K562 (cell line): ENCODE results near the gene U2SURP. TPM values are rescaled to one million over a fixed set of nuclear protein-coding genes. Genes with fewer than 3 reads are reported as not detected.

Source experiments
- ATAC-seq: fragments of 200-7000 bp; cut with Tn5 transposase; 3 replicates; pipeline ENCODE4 v1.9.1; 2020; ENCODE audit warnings: moderate library complexity
- BruUV-seq: library from RNA; stranded (reverse); fragments of 400-500 nt; replicated peaks from 2 replicates; lab custom pipeline; 2021; lab: Mats Ljungman, UMichigan
- CTCF ChIA-PET: fragments of 300-600 bp; formaldehyde crosslinking; extraction: SDS; loops from one replicate; lab custom pipeline; 2021; ENCODE audit warnings: low intra/inter-chr PET ratio; lab: Yijun Ruan, JAX
- POLR2A ChIA-PET: fragments of 300-600, 350-650 bp; sonication (Branson Sonifier 250); formaldehyde crosslinking; extraction: SDS; loops from one replicate; lab custom pipeline; 2021; ENCODE audit warnings: antibody characterized with exemption, inconsistent platforms; lab: Yijun Ruan, JAX
- DNase-seq, 4 experiments: peaks; one replicate each; pipeline versions ENCODE4 v3.0.0 to v3.0.0-alpha.2; 2011 to 2018; ENCODE audit warnings: low spot score in 3 of 4, mixed read lengths in 3 of 4; ENCODE audit errors: extremely low read depth in 1 of 4
- FAIRE-seq: peaks from 2 replicates; lab custom pipeline; 2011; peaks lifted over from hg19 to GRCh38; lab: Jason Lieb, UNC
- H2AFZ ChIP-seq: 2 replicates; pipeline ENCODE4 v1.6.0; 2011; ENCODE audit warnings: low read depth, low read length, control low read depth, inconsistent platforms
- H3K27ac ChIP-seq: fragments of 200-600 bp; 3 replicates; pipeline ENCODE4 v1.8.0; 2011; ENCODE audit warnings: low read depth, mild to moderate bottlenecking, control low read depth, inconsistent platforms, low read length, moderate library complexity, mixed read lengths; ENCODE audit errors: extremely low read depth
- H3K27me3 ChIP-seq, 2 experiments: fragments of 300-600 bp in 1 of 2; 2 replicates in 1 of 2; 3 replicates in 1 of 2; pipeline versions ENCODE4 v1.6.0 to v1.8.0; 2011; ENCODE audit warnings: inconsistent platforms in 2 of 2, low read length in 2 of 2, mild to moderate bottlenecking in 1 of 2, mixed read lengths in 1 of 2, moderate library complexity in 1 of 2; ENCODE audit not compliant: control insufficient read depth in 2 of 2, insufficient read depth in 2 of 2
- H3K36me3 ChIP-seq: fragments of 300-600 bp; 3 replicates; pipeline ENCODE4 v1.8.0; 2011; ENCODE audit warnings: mild to moderate bottlenecking, low read length, inconsistent platforms; ENCODE audit not compliant: control insufficient read depth, insufficient read depth
- H3K4me1 ChIP-seq, 2 experiments: fragments of 200-600 bp in 1 of 2; replicated peaks in 1 of 2; 2 replicates in 1 of 2; 3 replicates in 1 of 2; pipeline versions ENCODE4 v1.5.1 to v1.8.0; 2011; ENCODE audit warnings: inconsistent platforms in 2 of 2, low read length in 2 of 2, mild to moderate bottlenecking in 1 of 2, mixed read lengths in 1 of 2, moderate library complexity in 1 of 2; ENCODE audit not compliant: control insufficient read depth in 2 of 2, insufficient read depth in 2 of 2
- H3K4me2 ChIP-seq: 2 replicates; pipeline ENCODE4 v1.6.1; 2011; ENCODE audit warnings: low read length, control low read depth, inconsistent platforms, mixed read lengths; ENCODE audit not compliant: insufficient read depth
- H3K4me3 ChIP-seq: fragments of 200-600 bp; sonication (generic), shearing (Covaris generic); 2 replicates; pipeline ENCODE4 v1.5.1; 2016; ENCODE audit warnings: control low read depth, inconsistent platforms
- H3K79me2 ChIP-seq: fragments of 200-600 bp; 3 replicates; pipeline ENCODE4 v1.8.0; 2011; ENCODE audit warnings: low read length, inconsistent platforms; ENCODE audit not compliant: control insufficient read depth, insufficient read depth
- H3K9ac ChIP-seq, 2 experiments: 2 replicates each; pipeline versions ENCODE4 v1.6.0 to v1.6.1; 2011; ENCODE audit warnings: low read depth in 2 of 2, low read length in 2 of 2, control low read depth in 1 of 2, inconsistent platforms in 1 of 2, mild to moderate bottlenecking in 1 of 2, mixed read lengths in 1 of 2; ENCODE audit not compliant: insufficient read depth in 1 of 2
- H3K9me1 ChIP-seq: one replicate; pipeline ENCODE4 v1.6.0; 2011; ENCODE audit warnings: inconsistent platforms, mild to moderate bottlenecking, low read length, moderate library complexity; ENCODE audit not compliant: control insufficient read depth, insufficient read depth
- H3K9me3 ChIP-seq: replicated peaks from 2 replicates; pipeline ENCODE4 v1.5.1; 2011; ENCODE audit warnings: low read depth, low read length, inconsistent platforms; ENCODE audit not compliant: control insufficient read depth, insufficient read depth
- H4K20me1 ChIP-seq: replicated peaks from 2 replicates; pipeline ENCODE4 v1.6.1; 2011; ENCODE audit warnings: low read length, inconsistent platforms, mixed read lengths; ENCODE audit not compliant: control insufficient read depth, insufficient read depth
- C11orf30 ChIP-seq: fragments of 450-650 bp; IDR thresholded peaks from 2 replicates; pipeline ENCODE4 v1.6.1; 2016; ENCODE audit warnings: low read depth, mild to moderate bottlenecking
- E2F6 ChIP-seq, 2 experiments: IDR thresholded peaks; 2 replicates each; pipeline ENCODE4 v1.6.1; 2011; ENCODE audit warnings: borderline replicate concordance in 1 of 2, control low read depth in 1 of 2, low read depth in 1 of 2, low read length in 1 of 2, mild to moderate bottlenecking in 1 of 2, mixed read lengths in 1 of 2, moderate library complexity in 1 of 2; ENCODE audit not compliant: insufficient read depth in 1 of 2, insufficient read length in 1 of 2, poor library complexity in 1 of 2, severe bottlenecking in 1 of 2; ENCODE audit errors: extremely low read depth in 1 of 2
- E2F8 ChIP-seq: fragments of 450-650 bp; IDR thresholded peaks from 2 replicates; pipeline ENCODE4 v1.7.1; 2018; ENCODE audit warnings: mild to moderate bottlenecking, low read depth; ENCODE audit not compliant: partially characterized antibody
- HMBOX1 ChIP-seq: sonication (generic); IDR thresholded peaks from 2 replicates; pipeline ENCODE4 v1.6.1; 2016
- POLR2G ChIP-seq: fragments of 200-400 bp; formaldehyde crosslinking; IDR thresholded peaks from 2 replicates; pipeline ENCODE4 v1.6.1; 2017; ENCODE audit warnings: low read depth, mild to moderate bottlenecking, antibody characterized with exemption, low read length, moderate library complexity
- SAP30 ChIP-seq: fragments of 200-600 bp; sonication (generic); IDR thresholded peaks from 2 replicates; pipeline ENCODE4 v1.6.1; 2012; ENCODE audit warnings: borderline replicate concordance, low read depth, mild to moderate bottlenecking, moderate library complexity, low read length, control low read depth, inconsistent platforms; ENCODE audit not compliant: insufficient read depth, poor library complexity, severe bottlenecking
- SRF ChIP-seq, 2 experiments: fragments of 250-450, 450-650 bp in 1 of 2; sonication (Bioruptor Pico) in 1 of 2; sonication (generic) in 1 of 2; formaldehyde crosslinking; IDR thresholded peaks; 2 replicates each; pipeline versions ENCODE4 v1.5.0 to v1.5.1; 2020 to 2022; ENCODE audit warnings: mild to moderate bottlenecking in 1 of 2, missing genetic modification reagents in 1 of 2
- ZMIZ1 ChIP-seq, 2 experiments: fragments of 150-350 bp in 1 of 2; IDR thresholded peaks; 2 replicates each; pipeline ENCODE4 v1.6.1; 2012 to 2016; ENCODE audit warnings: low read depth in 2 of 2, low read length in 2 of 2, mild to moderate bottlenecking in 1 of 2, moderate library complexity in 1 of 2
- WGBS: fragments of 100-300 bp; shearing (Covaris generic); methylation state at CpG from one replicate; pipeline ENCODE4 v1.1.6; 2016; ENCODE audit warnings: low coverage, mixed read lengths; ENCODE audit not compliant: insufficient coverage; ENCODE audit errors: missing lambda C conversion rate; 5-methylcytosine and 5-hydroxymethylcytosine counted together
- in situ Hi-C: fragments of 300-500 bp; cut with MboI; formaldehyde crosslinking; loops from 4 replicates; pipeline ENCODE4 v1.15.0; 2018; ENCODE audit warnings: inconsistent platforms, mixed read lengths
- intact Hi-C: fragments of 100-400 bp; cut with micrococcal nuclease; formaldehyde crosslinking; loops from 2 replicates; pipeline ENCODE4 v1.14.2; 2022
- polyA plus RNA-seq, 8 experiments: library from polyadenylated mRNA; depleted of rRNA in 4 of 8; stranded (reverse) in 5 of 8; unstranded in 3 of 8; fragments of >200 nt; fragmentation: Nextera tagmentation in 2 of 8; fragmentation: Illumina TruSeq in 1 of 8; extraction: Ambion mirVana in 2 of 8; extraction: Trizol in 1 of 8; gene quantifications; 2 replicates each; pipeline versions ENCODE4 v1.2.1 to v1.2.3, GENCODE V29; 2011 to 2014; ENCODE audit warnings: inconsistent platforms in 1 of 8, missing spikeins in 1 of 8
- total RNA-seq, 7 experiments: library from RNA; depleted of rRNA in 6 of 7; stranded (reverse); fragments of >200 nt in 6 of 7; fragmentation: Illumina TruSeq in 2 of 7; extraction: Trizol in 2 of 7; gene quantifications; 2 replicates each; pipeline versions ENCODE4 v1.2.1 to v1.2.3, GENCODE V29; 2011 to 2021; ENCODE audit warnings: low replicate concordance in 1 of 7

U2SURP gene
- total and polyA plus RNA-seq, 9 of the 15 experiments (the other 6 are each of a cell fraction or from before 2014, with no cell fraction given), result 128 to 322 (median 191) TPM

GRCh38 chr3:143002727-143003126 lies 1.4 kb downstream of the U2SURP start:
- Histone ChIP-seq H3K9me3 (no peaks in the 10 kb centered on the region), H3K4me3 (peak overlapping the region; percentile 94), H3K27ac (peak overlapping the region; percentile 99), H3K4me1 (peaks cover 6 to 26% of the 10 kb centered on the region in 2 experiments), H3K4me2 (peak overlapping the region; percentile 99), H3K9ac (peak overlapping the region; percentile 69 to 99; a peak in 3 of 4 replicates), H3K27me3 (no peaks in the 10 kb centered on the region), H2AFZ (no peak overlapping the region), H3K36me3 (peaks cover 9% of the 10 kb centered on the region; the same call in 2 of the 3 replicates), H3K9me1 (no peaks in the 10 kb centered on the region), H3K79me2 (peaks cover 88% of the 10 kb centered on the region), H4K20me1 (peaks cover 28% of the 10 kb centered on the region)
- FAIRE-seq, result no peak
- 0% methylated on average over 9 of the region's 9 CpGs for WGBS
- ATAC-seq, result no peak
- POLR2A ChIA-PET, result interaction anchor here (0.7 to 2.7 kb wide), 5 partner anchors 10 to 812 kb away, joined by 3 to 17 read pairs (median 4); no protein-coding TSS in a partner anchor
- intact Hi-C loops, result loop anchor here (1.0 to 5.0 kb wide), 2 partner anchors 116 to 975 kb away; no protein-coding TSS in a partner anchor
- BruUV-seq, result no TSS peak
- CTCF ChIA-PET, result no interaction called here
- no peak for TF ChIP-seq ZMIZ1 (IDR thresholded peaks at IDR 0.05; ENCODE audit: low read depth in 2 of 2, low read length in 2 of 2)
- TF ChIP-seq SAP30, result peak; percentile 2
- no peak for TF ChIP-seq E2F8
- TF ChIP-seq E2F6 (IDR thresholded peaks at IDR 0.05; ENCODE audit: borderline replicate concordance in 1 of 2, extremely low read depth in 1 of 2, insufficient read depth in 1 of 2, insufficient read length in 1 of 2, low read depth in 1 of 2, low read length in 1 of 2, poor library complexity in 1 of 2, severe bottlenecking in 1 of 2), result no peak
- no peak for TF ChIP-seq SRF (CRISPR knock-in tag; IDR thresholded peaks at IDR 0.05)
- peak; percentile 42; the same call in 1 of the 2 replicates for TF ChIP-seq POLR2G
- no peak for TF ChIP-seq C11orf30
- TF ChIP-seq HMBOX1, result 0 out of 2 replicates have a peak, but pooled peaks have one; percentile 6
- in situ Hi-C loops, result no loop called here
- DNase-seq, result peak in 1 of 4 experiments; percentile 40
